ENCODE results near the gene COG5. TPM values are rescaled to one million over a fixed set of nuclear protein-coding genes. Genes with fewer than 3 reads are reported as not detected.

Gene COG5
- total and polyA plus RNA-seq, 5 donors, result 18.5 to 59.2 (median 42.2) TPM

DNA sequence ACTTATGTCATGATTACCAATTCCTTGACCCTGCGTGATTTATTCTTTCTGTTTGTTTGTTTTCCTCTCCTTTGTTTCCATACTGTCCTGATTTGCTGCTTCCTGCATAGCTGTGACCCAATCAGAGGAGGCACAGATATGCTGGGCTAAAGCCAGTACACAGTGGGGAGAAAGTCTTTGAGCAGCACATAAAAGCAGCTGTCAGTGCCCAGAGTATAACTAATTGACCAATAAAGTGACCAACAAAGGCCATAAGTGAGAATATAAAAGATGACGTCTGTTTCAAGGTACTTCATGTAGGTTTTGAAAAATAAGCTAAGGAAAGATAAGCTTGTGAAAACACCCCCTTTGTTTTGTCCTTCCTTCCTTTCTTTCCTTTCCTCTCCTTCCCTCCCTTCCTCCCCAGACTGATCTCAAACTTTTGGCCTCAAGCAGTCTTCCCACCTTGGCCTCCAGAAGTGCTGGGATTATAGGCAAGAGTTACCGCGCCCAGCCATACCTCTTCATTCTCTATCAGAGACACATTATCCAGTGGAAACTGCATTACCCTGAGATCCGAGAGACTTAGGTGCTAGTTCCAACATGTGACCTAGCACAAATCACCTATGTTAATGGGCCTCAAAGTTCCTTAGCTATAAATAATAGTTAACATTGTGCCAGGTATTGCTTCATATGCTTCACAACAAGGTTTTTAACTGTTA is 33.3 kb upstream of the COG5 start:
- DNase-seq, result no peak
- Histone ChIP-seq H3K9me3 (ENCODE audit: control insufficient read depth, low read length) (no peaks in the 10 kb centered on the region), H3K27ac (ENCODE audit: low read length) (no peak overlapping the region), H3K27me3 (ENCODE audit: control insufficient read depth, insufficient read depth) (no peaks in the 10 kb centered on the region), H3K4me1 (ENCODE audit: control insufficient read depth, insufficient read depth, low read length) (peaks cover 4% of the 10 kb centered on the region), H3K4me3 (ENCODE audit: low read length) (no peak overlapping the region)
- ATAC-seq, result no peak
- WGBS, result 70% methylated on average over 5 of the region's 5 CpGs
- intact Hi-C loops (cut with DNase I), result no loop called here

DNA sequence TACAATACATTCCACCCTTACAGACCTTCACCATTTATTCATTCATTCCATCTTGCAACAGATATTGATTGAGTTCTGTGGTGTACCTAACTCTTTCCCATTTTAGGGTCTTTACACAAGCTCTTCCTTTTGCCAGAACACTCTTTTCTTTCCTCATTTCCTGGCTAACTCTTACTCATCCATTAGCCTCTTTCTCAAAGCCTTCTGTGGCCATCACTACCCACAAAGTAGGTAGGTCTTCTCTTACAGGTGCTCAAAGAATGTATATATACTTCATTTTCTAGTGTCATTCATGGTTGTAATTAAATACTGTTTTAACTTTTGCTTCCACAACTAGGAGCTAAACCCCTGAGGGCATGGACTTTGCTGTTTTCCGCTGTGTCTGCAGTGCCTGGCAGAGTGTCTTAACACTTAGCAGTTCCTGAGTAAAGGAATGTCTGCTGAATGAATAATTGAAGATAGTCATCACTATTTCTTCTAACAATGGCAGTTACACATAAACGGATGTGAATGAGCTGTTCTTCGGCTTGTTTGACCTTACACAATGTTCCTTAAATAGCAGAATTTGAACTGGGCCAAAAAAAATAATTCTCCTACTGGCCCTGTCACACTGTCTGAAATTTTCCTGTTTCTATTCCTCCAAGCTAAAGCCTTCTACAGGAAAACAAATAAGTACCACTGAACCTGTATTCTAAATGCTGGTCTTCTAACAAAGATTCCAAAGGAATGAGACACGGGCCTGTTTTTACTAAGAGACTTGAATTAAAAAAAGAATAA is 31.4 kb upstream of the COG5 start:
- ATAC-seq (peak; percentile 91 to 98), DNase-seq (no peak)
- intact Hi-C loops (cut with DNase I), result no loop called here
- Histone ChIP-seq H3K27ac (ENCODE audit: low read length) (peak overlapping the region; percentile 43), H3K9me3 (ENCODE audit: control insufficient read depth, low read length) (no peaks in the 10 kb centered on the region), H3K27me3 (ENCODE audit: control insufficient read depth, insufficient read depth) (no peaks in the 10 kb centered on the region), H3K4me3 (ENCODE audit: low read length) (no peak overlapping the region), H3K4me1 (ENCODE audit: control insufficient read depth, insufficient read depth, low read length) (peaks cover 6% of the 10 kb centered on the region)
- 32% methylated on average over 4 of the region's 4 CpGs for WGBS

DNA sequence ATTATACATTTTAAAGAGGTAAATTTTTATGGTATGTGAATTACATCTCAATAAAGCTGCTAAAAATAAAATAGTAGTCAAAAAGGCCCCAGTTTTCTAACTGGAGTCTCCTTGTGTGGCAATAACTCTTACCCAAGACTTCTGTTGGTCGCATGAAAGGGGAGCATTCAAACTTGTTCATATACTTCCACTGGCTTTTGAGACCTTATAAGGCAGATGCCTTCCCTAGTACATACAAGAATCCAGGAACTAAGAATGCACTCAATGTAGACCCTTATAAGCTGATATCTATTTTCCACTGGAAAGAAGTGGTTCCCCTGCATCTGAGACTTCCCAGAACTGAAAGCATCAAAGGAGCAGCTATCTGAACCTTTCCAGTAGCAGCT is 29.3 kb upstream of the COG5 start:
- intact Hi-C loops (cut with DNase I), result no loop called here
- no peak overlapping the region for H3K27ac ChIP-seq (ENCODE audit: low read length)
- peaks cover 6% of the 10 kb centered on the region for H3K4me1 ChIP-seq (ENCODE audit: control insufficient read depth, insufficient read depth, low read length)
- no peak for ATAC-seq
- no peaks in the 10 kb centered on the region for H3K27me3 ChIP-seq (ENCODE audit: control insufficient read depth, insufficient read depth)
- 91% methylated on average over 1 of the region's 1 CpG for WGBS
- H3K4me3 ChIP-seq (ENCODE audit: low read length), result no peak overlapping the region
- H3K9me3 ChIP-seq (ENCODE audit: control insufficient read depth, low read length), result no peaks in the 10 kb centered on the region
- DNase-seq, result no peak

DNA sequence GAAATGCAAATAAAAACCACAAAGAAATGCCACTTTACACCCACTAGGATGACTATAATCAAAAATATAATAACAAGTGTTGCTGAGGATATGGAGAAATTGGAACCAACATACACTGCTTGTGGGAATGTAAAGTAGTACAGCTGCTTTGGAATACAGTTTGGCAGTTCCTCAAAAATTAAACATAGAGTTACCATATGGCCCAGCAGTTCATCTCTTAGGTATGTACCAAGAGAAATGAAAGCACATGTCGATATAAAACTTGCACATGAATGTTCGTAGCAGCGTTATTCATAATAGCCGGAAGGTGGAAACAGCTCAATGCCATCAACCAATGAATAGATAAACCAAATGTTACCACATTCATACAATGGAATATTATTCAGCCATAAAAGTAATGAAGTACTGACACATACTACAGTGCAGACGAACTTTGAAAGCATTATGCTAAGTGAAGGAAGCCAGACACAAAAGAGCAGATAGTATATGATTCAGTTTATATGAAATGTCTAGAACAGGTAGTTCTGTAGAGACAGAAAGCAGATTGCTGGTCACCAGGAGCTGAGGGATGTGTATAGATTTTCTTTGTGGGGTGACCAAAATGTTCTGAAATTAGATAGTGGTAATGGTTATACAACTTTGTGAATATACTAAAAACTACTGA is 28.8 kb upstream of the COG5 start:
- H3K27me3 ChIP-seq (ENCODE audit: control insufficient read depth, insufficient read depth), result no peaks in the 10 kb centered on the region
- no peak for DNase-seq
- no peak overlapping the region for H3K27ac ChIP-seq (ENCODE audit: low read length)
- H3K4me1 ChIP-seq (ENCODE audit: control insufficient read depth, insufficient read depth, low read length), result peaks cover 6% of the 10 kb centered on the region
- no peaks in the 10 kb centered on the region for H3K9me3 ChIP-seq (ENCODE audit: control insufficient read depth, low read length)
- WGBS, result 92% methylated on average over 5 of the region's 5 CpGs
- intact Hi-C loops (cut with DNase I), result no loop called here
- ATAC-seq, result no peak
- H3K4me3 ChIP-seq (ENCODE audit: low read length), result no peak overlapping the region

DNA sequence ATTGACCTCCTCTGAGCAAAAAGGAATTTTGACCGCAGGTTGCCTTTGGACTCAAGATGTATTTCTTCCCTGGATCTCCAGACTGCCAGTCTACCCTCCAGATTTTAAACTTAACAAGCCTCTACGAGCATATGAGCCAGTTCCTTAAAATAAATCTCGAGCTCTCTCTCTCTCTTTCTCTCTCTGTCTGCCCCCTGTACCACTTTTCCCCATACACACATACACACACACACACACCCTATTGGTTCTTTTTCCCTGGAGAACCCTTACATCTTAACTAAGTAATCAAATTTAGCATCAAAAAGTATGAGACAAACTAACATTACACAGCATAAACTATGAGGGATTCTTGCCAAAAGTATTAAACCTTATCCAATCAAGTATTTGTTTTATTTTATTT is 27.7 kb upstream of the COG5 start:
- Histone ChIP-seq H3K4me3 (ENCODE audit: low read length) (no peak overlapping the region), H3K27me3 (ENCODE audit: control insufficient read depth, insufficient read depth) (no peaks in the 10 kb centered on the region), H3K9me3 (ENCODE audit: control insufficient read depth, low read length) (no peaks in the 10 kb centered on the region), H3K4me1 (ENCODE audit: control insufficient read depth, insufficient read depth, low read length) (peaks cover 2% of the 10 kb centered on the region), H3K27ac (ENCODE audit: low read length) (no peak overlapping the region)
- DNase-seq (no peak), ATAC-seq (no peak)
- intact Hi-C loops (cut with DNase I), result no loop called here
- 71% methylated on average over 3 of the region's 3 CpGs for WGBS

DNA sequence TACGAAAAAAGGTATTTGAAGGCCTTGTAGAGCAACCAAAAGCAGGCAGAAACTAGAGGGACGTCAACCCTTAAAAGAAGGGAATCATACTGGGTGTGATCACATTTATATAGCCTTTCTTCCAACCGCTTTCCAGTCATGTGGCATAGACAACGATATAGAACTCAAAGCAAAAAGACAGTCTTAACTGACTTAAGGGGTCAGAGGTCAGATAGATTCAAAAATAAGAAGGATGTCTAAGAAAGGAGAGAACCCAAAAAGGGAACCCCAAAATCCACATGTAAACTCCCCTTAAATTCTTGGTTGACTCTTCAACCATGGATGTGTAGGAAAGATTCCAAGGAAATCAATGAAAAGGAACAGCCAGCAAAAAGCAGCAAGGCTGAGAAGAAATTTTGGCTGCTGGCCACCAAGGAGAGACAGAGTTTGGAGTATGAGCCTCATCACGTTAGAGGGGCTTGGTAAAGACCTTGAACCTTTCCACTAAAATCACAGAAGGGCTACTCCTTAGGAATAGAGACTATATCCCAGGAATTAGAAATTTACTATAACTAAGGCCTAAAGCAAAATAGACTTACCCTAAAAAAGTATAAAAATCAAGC is 24.9 kb upstream of the COG5 start:
- 89% methylated on average over 5 of the region's 5 CpGs for WGBS
- no peak for DNase-seq
- no peak overlapping the region for H3K4me3 ChIP-seq (ENCODE audit: low read length)
- H3K27ac ChIP-seq (ENCODE audit: low read length), result no peak overlapping the region
- intact Hi-C loops (cut with DNase I), result no loop called here
- no peak for ATAC-seq
- peaks cover 2% of the 10 kb centered on the region for H3K4me1 ChIP-seq (ENCODE audit: control insufficient read depth, insufficient read depth, low read length)
- H3K27me3 ChIP-seq (ENCODE audit: control insufficient read depth, insufficient read depth), result no peaks in the 10 kb centered on the region
- H3K9me3 ChIP-seq (ENCODE audit: control insufficient read depth, low read length), result no peaks in the 10 kb centered on the region

DNA sequence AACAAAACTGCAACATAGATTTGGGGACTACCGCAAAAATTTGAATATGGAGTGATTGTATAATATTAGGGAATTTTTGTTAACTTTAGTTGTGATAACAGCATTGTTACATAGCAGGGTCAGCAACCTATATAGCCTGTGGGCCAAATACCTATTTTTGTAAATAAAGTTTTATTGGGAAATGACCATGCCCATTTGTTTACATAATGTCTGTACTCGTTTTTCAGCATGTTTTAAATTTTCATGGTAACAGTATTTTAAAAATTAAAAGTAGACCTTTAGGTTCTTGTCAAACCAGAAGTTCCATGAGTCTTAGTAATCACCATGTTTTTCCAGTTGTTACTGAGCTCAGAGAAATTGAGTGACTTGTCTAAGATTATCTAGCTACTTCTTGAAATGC is 21.0 kb upstream of the COG5 start:
- Histone ChIP-seq H3K27ac (ENCODE audit: low read length) (no peak overlapping the region), H3K9me3 (ENCODE audit: control insufficient read depth, low read length) (no peaks in the 10 kb centered on the region), H3K27me3 (ENCODE audit: control insufficient read depth, insufficient read depth) (no peaks in the 10 kb centered on the region), H3K4me1 (ENCODE audit: control insufficient read depth, insufficient read depth, low read length) (no peaks in the 10 kb centered on the region), H3K4me3 (ENCODE audit: low read length) (no peak overlapping the region)
- intact Hi-C loops (cut with DNase I), result loop anchor here in 1 of 4 donors (5.0 kb wide), 1 partner anchor 107 kb away; no protein-coding TSS in a partner anchor
- WGBS, result 90% methylated on average over 2 of the region's 2 CpGs
- DNase-seq, result no peak
- no peak for ATAC-seq

DNA sequence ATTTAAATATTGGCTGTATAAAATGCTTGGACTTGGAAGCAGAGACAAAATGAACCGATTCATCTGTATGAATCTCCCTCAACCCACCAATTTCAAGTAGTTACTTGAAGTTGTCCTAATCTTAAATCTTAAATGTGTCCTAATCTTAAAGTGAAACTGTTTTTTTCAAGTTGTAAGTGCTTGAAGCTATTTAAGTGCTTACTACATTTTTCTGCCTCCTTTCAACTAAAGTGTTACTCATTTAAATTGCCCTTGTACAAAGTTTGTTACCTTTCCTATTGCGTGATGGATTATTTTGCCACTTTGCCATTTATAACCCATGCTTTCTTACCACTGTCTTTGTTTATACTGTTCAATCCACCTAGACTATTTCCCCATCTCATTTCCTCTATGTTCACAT is 19.2 kb upstream of the COG5 start:
- WGBS, result 71% methylated on average over 2 of the region's 2 CpGs
- Histone ChIP-seq H3K27ac (ENCODE audit: low read length) (no peak overlapping the region), H3K27me3 (ENCODE audit: control insufficient read depth, insufficient read depth) (no peaks in the 10 kb centered on the region), H3K4me3 (ENCODE audit: low read length) (peak overlapping the region; percentile 10), H3K4me1 (ENCODE audit: control insufficient read depth, insufficient read depth, low read length) (peaks cover 2% of the 10 kb centered on the region), H3K9me3 (ENCODE audit: control insufficient read depth, low read length) (no peaks in the 10 kb centered on the region)
- ATAC-seq (no peak), DNase-seq (no peak)
- intact Hi-C loops (cut with DNase I), result loop anchor here in 1 of 4 donors (5.0 kb wide), 1 partner anchor 106 kb away; no protein-coding TSS in a partner anchor

DNA sequence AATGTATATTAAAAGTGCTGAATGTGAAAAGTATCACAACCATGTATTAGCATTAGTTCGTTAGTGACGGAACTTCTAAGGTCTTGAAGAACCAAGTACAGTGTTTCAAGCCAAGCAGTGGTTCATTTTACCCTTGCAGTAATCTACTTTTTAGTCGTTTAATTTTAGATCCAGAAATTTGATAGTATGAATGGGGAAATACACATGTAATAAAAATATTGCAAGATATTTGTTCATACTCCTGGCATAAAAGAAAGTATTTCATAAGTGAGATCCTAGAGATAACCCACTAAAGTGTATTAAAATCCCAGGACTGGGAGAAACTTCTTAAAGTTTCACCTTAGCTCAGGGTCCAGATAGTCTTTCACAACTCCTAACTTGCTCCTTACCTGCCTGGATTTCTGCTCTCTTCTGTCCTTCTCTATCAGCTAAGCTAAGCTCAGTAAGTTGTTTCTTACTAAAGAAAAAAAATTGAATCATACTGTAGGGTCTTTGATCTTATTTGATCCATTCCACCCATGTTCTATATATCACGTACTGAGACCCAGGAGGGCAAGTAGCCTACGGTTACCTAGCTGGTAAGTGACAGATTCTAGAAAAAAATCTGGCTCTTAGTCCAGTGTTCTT is 17.8 kb upstream of the COG5 start:
- 31% methylated on average over 5 of the region's 5 CpGs for WGBS
- no peak for ATAC-seq

DNA sequence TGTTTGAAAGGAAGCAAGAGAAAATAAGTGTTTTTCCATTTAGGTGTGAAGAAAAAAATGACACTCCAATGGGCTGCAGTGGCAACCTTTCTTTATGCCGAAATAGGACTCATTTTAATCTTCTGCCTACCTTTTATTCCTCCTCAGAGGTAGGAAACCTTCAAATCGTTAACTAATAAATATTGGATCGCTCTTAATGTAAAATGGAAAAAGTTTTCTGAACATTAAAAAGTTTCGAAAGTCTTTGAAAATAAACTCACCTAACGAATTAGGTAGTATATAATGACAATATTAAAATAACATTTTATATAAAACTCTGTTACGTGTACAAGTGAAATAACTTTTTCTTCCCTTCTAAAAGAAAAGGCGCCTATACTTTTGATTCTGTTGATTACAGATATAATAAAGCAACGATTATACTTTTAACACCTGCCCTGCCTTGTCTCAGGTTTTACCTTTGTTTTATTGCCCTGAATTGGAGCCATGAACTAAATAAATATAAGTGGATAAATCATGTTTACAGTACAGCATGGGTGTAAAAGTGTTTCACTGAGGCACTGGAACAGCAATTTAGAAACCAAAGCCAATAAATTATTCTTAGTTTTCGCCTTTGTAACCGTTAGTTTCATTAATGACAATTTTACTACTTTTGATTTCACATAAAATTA is 17.1 kb upstream of the COG5 start:
- 29% methylated on average over 10 of the region's 10 CpGs for WGBS

More for the DNA sequence above, 17.8 kb upstream of the COG5 start:
- no peak for DNase-seq
- Histone ChIP-seq H3K9me3 (ENCODE audit: control insufficient read depth, low read length) (no peaks in the 10 kb centered on the region), H3K4me3 (ENCODE audit: low read length) (peak overlapping the region; percentile 82), H3K27ac (ENCODE audit: low read length) (no peak overlapping the region), H3K27me3 (ENCODE audit: control insufficient read depth, insufficient read depth) (no peaks in the 10 kb centered on the region), H3K4me1 (ENCODE audit: control insufficient read depth, insufficient read depth, low read length) (peaks cover 2% of the 10 kb centered on the region)
- intact Hi-C loops (cut with DNase I), result loop anchor here in 1 of 4 donors (5.0 kb wide), 1 partner anchor 104 kb away; no protein-coding TSS in a partner anchor

More for the DNA sequence above, 17.1 kb upstream of the COG5 start:
- Histone ChIP-seq H3K9me3 (ENCODE audit: control insufficient read depth, low read length) (no peaks in the 10 kb centered on the region), H3K4me1 (ENCODE audit: control insufficient read depth, insufficient read depth, low read length) (peaks cover 2% of the 10 kb centered on the region), H3K27me3 (ENCODE audit: control insufficient read depth, insufficient read depth) (no peaks in the 10 kb centered on the region), H3K27ac (ENCODE audit: low read length) (peak overlapping the region; percentile 95), H3K4me3 (ENCODE audit: low read length) (peak overlapping the region; percentile 82)
- DNase-seq (no peak), ATAC-seq (no peak)
- intact Hi-C loops (cut with DNase I), result loop anchor here in 1 of 4 donors (5.0 kb wide), 1 partner anchor 104 kb away; no protein-coding TSS in a partner anchor
